Measurements from ENCODE around the gene GNG12. TPM values are rescaled to one million over a fixed set of nuclear protein-coding genes. Genes with fewer than 3 reads are reported as not detected.

Gene GNG12
- total RNA-seq, 2 donors from 2014 or later = 49.4 to 61.5 TPM

- intact Hi-C loops (cut with DNase I) = no loop called here
- 85% methylated on average over 4 of the region's 4 CpGs for whole genome bisulfite sequencing
- H3K27ac ChIP-seq = no peak overlapping the region
- H3K9me3 ChIP-seq = no peaks in the 10 kb centered on the region
- H3K36me3 ChIP-seq = no peaks in the 10 kb centered on the region
- DNase-seq (ENCODE audit: low spot score) = no peak
- no peak overlapping the region for H3K4me3 ChIP-seq
- H3K27me3 ChIP-seq (replicated peaks; ENCODE audit: insufficient read depth) = no peaks in the 10 kb centered on the region
- H3K4me1 ChIP-seq (replicated peaks) = no peaks in the 10 kb centered on the region
- TF ChIP-seq CTCF (IDR thresholded peaks at IDR 0.05) = no peak
These were observed 47.2 kb downstream of the GNG12 start for GRCh38 chr1:67785847-67786753.

- H3K27ac ChIP-seq = no peak overlapping the region
- TF ChIP-seq POLR2AphosphoS5 (IDR thresholded peaks at IDR 0.05) = no peak
- no peak for TF ChIP-seq POLR2A (IDR thresholded peaks at IDR 0.05)
- no peak for TF ChIP-seq CTCF (IDR thresholded peaks at IDR 0.05)
- WGBS = 92% methylated on average over 6 of the region's 6 CpGs
- H3K27me3 ChIP-seq (replicated peaks; ENCODE audit: insufficient read depth) = no peaks in the 10 kb centered on the region
- DNase-seq (ENCODE audit: low spot score) = no peak
- H3K36me3 ChIP-seq = no peaks in the 10 kb centered on the region
- no peaks in the 10 kb centered on the region for H3K9me3 ChIP-seq
- intact Hi-C loops (cut with DNase I) = no loop called here
- H3K4me1 ChIP-seq (replicated peaks) = no peaks in the 10 kb centered on the region
- H3K4me3 ChIP-seq = no peak overlapping the region
These were observed 48.6 kb downstream of the GNG12 start for GRCh38 chr1:67784545-67785186.

GRCh38 chr1:67780637-67781036 lies 52.6 kb downstream of the GNG12 start:
- no peaks in the 10 kb centered on the region for H3K36me3 ChIP-seq
- no peaks in the 10 kb centered on the region for H3K9me3 ChIP-seq
- no peaks in the 10 kb centered on the region for H3K4me1 ChIP-seq (replicated peaks)
- 61% methylated on average over 2 of the region's 2 CpGs for WGBS
- no peak for DNase-seq (ENCODE audit: low spot score)
- TF ChIP-seq POLR2A (IDR thresholded peaks at IDR 0.05) (no peak), POLR2AphosphoS5 (IDR thresholded peaks at IDR 0.05) (no peak), CTCF (IDR thresholded peaks at IDR 0.05) (no peak)
- H3K4me3 ChIP-seq = no peak overlapping the region
- H3K27me3 ChIP-seq (replicated peaks; ENCODE audit: insufficient read depth) = no peaks in the 10 kb centered on the region
- H3K27ac ChIP-seq = no peak overlapping the region
- intact Hi-C loops (cut with DNase I) = no loop called here

- no peaks in the 10 kb centered on the region for H3K36me3 ChIP-seq
- H3K27ac ChIP-seq = peak overlapping the region in 1 of 2 donors; percentile 5
- no peaks in the 10 kb centered on the region for H3K4me1 ChIP-seq (replicated peaks)
- intact Hi-C loops (cut with DNase I) = no loop called here
- no peaks in the 10 kb centered on the region for H3K9me3 ChIP-seq
- H3K27me3 ChIP-seq (replicated peaks; ENCODE audit: insufficient read depth) = no peaks in the 10 kb centered on the region
- no peak overlapping the region for H3K4me3 ChIP-seq
- 63% methylated on average over 4 of the region's 4 CpGs for WGBS
- no peak for DNase-seq (ENCODE audit: low spot score)
- TF ChIP-seq CTCF (IDR thresholded peaks at IDR 0.05) (no peak), POLR2AphosphoS5 (IDR thresholded peaks at IDR 0.05) (no peak), POLR2A (IDR thresholded peaks at IDR 0.05) (no peak)
These were observed 55.8 kb downstream of the GNG12 start for GRCh38 chr1:67777440-67777839.

All from prostate gland (tissue), 2 donors.